Measurements from ENCODE around the gene NYNRIN.

The NYNRIN gene

DNA sequence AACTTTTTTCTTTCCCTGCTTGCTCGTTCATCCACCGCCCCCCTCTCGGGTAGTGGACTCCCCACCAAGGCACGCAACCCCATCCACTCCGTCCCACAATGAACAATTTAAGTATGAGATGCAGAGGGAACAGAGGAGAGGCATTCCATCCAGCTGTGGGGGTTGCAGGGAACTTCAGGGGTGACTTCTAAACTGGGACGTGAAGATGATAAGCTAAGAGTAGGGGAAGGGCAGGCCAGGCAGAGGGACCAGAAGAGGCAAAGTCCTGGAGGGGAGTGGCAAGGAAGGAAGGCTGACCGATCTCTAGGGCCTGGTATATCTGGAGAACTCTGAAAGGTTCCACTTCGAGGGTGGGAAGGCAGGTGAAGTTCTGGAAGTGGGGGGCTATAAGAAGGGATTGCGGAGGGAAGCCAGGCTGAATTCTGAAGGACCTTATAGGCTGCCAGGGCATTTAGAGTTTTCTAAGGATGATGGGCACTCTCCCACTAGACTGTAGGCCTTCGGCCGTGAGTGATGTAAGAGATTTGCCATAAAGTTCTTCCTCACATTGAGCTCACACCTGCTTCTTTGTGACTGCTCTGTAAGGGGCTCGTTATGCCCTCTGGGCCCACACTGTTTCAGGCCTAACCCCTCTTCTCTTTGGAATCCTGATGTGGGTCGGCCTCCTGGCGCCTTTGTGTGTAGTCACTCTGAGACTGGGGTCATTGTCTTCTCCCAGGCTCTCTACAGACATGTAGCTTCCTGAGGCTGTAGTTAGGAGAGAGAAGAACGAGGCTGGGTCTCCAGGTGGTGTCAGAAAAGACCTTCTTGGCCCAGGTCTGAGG lies 18.7 kb upstream of the NYNRIN start:
- POLR2A ChIA-PET = interaction anchor here (0.8 to 3.9 kb wide), 6 partner anchors 8 to 50 kb away, joined by 3 to 26 read pairs (median 5); partner anchors contain the start of gene KHNYN
- no peak for DNase-seq (ENCODE audit: low read depth, low spot score)
- TF ChIP-seq, protein P1, sequence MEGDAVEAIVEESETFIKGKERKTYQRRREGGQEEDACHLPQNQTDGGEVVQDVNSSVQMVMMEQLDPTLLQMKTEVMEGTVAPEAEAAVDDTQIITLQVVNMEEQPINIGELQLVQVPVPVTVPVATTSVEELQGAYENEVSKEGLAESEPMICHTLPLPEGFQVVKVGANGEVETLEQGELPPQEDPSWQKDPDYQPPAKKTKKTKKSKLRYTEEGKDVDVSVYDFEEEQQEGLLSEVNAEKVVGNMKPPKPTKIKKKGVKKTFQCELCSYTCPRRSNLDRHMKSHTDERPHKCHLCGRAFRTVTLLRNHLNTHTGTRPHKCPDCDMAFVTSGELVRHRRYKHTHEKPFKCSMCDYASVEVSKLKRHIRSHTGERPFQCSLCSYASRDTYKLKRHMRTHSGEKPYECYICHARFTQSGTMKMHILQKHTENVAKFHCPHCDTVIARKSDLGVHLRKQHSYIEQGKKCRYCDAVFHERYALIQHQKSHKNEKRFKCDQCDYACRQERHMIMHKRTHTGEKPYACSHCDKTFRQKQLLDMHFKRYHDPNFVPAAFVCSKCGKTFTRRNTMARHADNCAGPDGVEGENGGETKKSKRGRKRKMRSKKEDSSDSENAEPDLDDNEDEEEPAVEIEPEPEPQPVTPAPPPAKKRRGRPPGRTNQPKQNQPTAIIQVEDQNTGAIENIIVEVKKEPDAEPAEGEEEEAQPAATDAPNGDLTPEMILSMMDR (IDR thresholded peaks at IDR 0.05; ENCODE audit: insufficient read depth, low read length, missing control alignments) = no peak
- H3K4me3 ChIP-seq (ENCODE audit: low read depth, low read length) = no peak overlapping the region
- CTCF ChIA-PET = interaction anchor here (1.2 to 6.3 kb wide), 10 partner anchors 8 to 72 kb away, joined by 3 to 27 read pairs (median 7); partner anchors contain the start of gene CIDEB

DNA sequence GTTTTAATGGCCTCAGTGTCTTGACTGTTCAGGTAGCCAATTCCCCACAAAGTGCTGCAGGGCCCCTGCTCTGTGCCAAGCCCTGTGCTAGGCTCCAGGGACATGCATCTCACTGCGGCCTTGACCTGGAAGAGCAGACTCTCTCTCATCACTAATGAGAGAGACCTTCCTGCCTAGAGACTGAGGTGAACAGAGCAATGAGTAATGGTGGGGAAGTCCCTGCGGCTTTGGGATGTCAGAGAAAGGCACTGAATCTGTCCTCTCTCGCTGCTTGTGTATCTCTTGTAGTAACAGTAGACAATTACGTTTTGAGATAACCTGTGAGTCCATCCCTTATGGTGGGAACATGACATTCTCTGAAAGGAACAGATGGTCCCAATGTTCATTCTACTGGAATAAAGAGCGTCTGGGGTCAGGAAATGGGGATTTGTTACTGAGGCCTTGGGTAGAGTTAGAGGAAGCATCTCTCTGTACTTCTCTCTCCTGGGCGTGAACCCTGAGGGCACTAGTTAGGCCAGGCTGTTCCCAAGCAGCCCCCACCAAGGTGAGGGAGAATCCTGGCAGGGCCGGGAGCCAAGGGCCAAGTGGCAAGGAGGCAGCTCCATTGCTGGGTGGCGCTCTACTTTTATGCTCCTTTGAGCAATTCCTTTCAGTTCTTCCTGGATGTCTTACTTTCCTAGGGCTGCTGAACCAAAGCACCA lies 17.3 kb upstream of the NYNRIN start:
- ChIA-PET POLR2A (interaction anchor here (3.9 kb wide), 1 partner anchor 11 kb away, joined by 26 read pairs; no protein-coding TSS in a partner anchor), CTCF (interaction anchor here (0.8 to 6.3 kb wide), 4 partner anchors 20 to 74 kb away, joined by 3 to 27 read pairs (median 4); partner anchors contain the start of gene CIDEB)
- TF ChIP-seq, protein P1 (IDR thresholded peaks at IDR 0.05; ENCODE audit: insufficient read depth, low read length, missing control alignments) = no peak
- DNase-seq (ENCODE audit: low read depth, low spot score) = no peak
- H3K4me3 ChIP-seq (ENCODE audit: low read depth, low read length) = no peak overlapping the region

DNA sequence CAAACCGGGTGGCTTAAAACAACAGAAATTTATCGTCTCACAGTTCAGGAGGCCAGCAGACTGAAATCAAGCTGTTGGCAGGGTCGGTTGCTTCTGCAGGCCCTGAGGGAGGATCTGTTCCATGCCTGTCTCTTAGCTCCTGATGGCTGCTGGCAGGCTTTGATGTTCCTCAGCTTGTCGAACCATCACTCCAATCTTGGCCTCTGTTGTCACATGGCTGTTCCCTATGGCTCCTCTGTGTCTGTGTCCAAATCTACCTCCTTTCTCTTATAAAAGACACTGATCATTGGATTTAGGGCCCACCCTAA lies 16.8 kb upstream of the NYNRIN start:
- no peak overlapping the region for H3K4me3 ChIP-seq (ENCODE audit: low read depth, low read length)
- CTCF ChIA-PET = interaction anchor here (0.8 to 6.3 kb wide), 5 partner anchors 20 to 74 kb away, joined by 3 to 27 read pairs (median 4); partner anchors contain the start of gene CIDEB
- POLR2A ChIA-PET = interaction anchor here (3.9 kb wide), 1 partner anchor 11 kb away, joined by 26 read pairs; no protein-coding TSS in a partner anchor

DNA sequence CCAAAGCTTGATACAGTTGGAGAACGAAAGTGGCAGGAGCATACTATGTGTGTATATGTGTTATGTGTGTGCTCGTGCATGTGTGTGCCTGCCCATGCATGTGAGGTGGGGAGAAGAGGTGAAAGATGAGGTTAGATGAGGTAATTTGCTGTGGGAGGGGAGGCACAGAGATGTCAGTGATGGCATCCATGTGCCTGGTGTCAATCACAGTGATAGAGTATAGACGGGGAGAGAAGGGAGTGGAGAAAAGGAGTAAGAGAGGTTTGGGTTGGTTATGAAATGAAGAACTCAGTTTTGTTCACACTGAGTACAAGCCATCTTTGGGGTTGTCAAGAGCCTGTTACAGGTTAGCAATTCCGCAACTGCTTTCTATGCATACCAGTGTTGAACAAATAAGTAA lies 14.6 kb upstream of the NYNRIN start:
- ChIA-PET CTCF (interaction anchor here (1.1 kb wide), 1 partner anchor 11 kb away, joined by 3 read pairs; no protein-coding TSS in a partner anchor), POLR2A (no interaction called here)
- TF ChIP-seq, protein P1 (IDR thresholded peaks at IDR 0.05; ENCODE audit: insufficient read depth, low read length, missing control alignments) = no peak
- DNase-seq (ENCODE audit: low read depth, low spot score) = no peak
- H3K4me3 ChIP-seq (ENCODE audit: low read depth, low read length) = no peak overlapping the region

More for the DNA sequence above, 16.8 kb upstream of the NYNRIN start:
- TF ChIP-seq, protein P1 (IDR thresholded peaks at IDR 0.05; ENCODE audit: insufficient read depth, low read length, missing control alignments) = no peak
- DNase-seq (ENCODE audit: low read depth, low spot score) = no peak

DNA sequence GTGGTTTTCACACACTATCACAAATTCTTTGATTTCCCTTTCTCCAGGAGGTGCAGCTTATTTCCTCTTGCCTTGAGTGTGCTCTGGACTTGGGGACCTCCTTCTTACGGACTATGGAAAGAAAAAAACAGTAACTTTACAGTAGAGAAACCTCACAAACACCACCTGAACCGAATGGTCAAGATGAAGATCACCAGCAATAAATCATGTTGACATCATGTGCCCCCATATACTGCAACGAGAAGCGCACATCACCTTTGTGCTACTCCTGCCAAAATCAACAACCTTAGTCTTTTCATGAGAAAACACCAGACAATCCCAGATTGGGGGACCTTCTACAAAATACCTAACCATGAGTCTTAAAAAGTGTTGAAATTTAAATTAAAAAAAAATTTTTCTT lies 13.3 kb upstream of the NYNRIN start:
- POLR2A ChIA-PET = no interaction called here

More for the DNA sequence above, 13.3 kb upstream of the NYNRIN start:
- CTCF ChIA-PET = interaction anchor here (0.9 to 1.0 kb wide), 2 partner anchors 13 to 46 kb away, joined by 3 to 5 read pairs; partner anchors contain the start of gene NYNRIN
- H3K4me3 ChIP-seq (ENCODE audit: low read depth, low read length) = no peak overlapping the region
- no peak for DNase-seq (ENCODE audit: low read depth, low spot score)
- TF ChIP-seq, protein P1 (IDR thresholded peaks at IDR 0.05; ENCODE audit: insufficient read depth, low read length, missing control alignments) = no peak

All from AG04449 (cell line).